OCI-LY1 (cell line): ENCODE data around the gene DOCK4.

ENCODE experiments used
- EZH2 ChIP-seq: fragments of 200-600 bp; sonication (generic), shearing (Covaris generic); IDR thresholded peaks from 2 replicates; pipeline ENCODE4 v1.8.0; 2017; ENCODE audit warnings: borderline replicate concordance, mixed run types, mild to moderate bottlenecking, antibody characterized with exemption, low read length, moderate library complexity, mixed read lengths
- TF ChIP-seq, protein P1 (sequence below): fragments of 200-600 bp; sonication (generic), shearing (Covaris generic); IDR thresholded peaks from 2 replicates; pipeline ENCODE4 v1.5.1; 2017; ENCODE audit warnings: mild to moderate bottlenecking, antibody characterized with exemption, low read length, moderate library complexity, mixed read lengths

DNA sequence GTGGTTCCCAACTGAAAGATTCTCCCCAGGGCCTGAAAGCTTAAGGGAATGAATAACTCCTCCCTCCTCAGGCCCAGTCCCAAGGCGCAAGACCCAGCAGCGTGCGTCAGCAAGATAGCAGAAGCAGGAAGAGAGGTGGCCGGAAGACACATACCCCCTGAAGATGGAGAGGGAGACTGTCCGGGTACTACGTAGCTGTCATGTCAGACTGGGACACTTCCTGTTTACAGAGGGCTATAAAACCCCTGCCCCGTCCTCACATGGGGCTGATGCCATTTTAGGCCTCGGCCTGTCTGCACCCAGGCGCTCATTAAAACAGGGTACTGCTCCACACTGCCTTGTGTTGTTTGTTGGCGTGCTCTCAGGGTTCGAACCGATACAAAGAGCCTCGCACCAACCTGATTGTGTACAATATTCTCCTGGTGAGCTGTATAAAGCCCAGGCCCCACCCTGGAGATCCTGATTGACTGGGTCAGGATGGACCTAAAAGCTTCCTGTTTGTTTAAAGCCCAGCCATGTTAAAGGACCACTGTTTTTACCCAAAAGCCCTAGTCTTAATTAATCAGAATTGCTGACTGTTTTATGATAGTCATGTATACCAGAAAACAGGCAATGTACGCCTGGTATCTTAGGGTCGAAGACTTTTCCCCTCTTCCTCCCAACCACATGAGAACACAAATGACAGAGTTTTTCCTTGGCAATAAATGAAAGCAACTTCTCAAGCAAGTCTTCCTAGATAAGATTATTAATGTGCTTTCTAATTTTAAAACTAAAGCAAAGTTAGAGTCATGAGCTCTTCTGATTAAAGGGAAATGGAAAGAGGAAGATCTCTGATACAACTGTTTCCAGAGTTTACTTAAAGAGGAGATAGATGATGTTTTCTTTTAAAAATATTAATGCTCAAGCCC is 251.5 kb downstream of the DOCK4 start:
- TF ChIP-seq EZH2: no peak
- TF ChIP-seq, protein P1, sequence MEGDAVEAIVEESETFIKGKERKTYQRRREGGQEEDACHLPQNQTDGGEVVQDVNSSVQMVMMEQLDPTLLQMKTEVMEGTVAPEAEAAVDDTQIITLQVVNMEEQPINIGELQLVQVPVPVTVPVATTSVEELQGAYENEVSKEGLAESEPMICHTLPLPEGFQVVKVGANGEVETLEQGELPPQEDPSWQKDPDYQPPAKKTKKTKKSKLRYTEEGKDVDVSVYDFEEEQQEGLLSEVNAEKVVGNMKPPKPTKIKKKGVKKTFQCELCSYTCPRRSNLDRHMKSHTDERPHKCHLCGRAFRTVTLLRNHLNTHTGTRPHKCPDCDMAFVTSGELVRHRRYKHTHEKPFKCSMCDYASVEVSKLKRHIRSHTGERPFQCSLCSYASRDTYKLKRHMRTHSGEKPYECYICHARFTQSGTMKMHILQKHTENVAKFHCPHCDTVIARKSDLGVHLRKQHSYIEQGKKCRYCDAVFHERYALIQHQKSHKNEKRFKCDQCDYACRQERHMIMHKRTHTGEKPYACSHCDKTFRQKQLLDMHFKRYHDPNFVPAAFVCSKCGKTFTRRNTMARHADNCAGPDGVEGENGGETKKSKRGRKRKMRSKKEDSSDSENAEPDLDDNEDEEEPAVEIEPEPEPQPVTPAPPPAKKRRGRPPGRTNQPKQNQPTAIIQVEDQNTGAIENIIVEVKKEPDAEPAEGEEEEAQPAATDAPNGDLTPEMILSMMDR: no peak
